ENCODE measurements around the gene EGF.

EGF gene

GRCh38 chr4:109966891-109967481 lies 54.3 kb downstream of the EGF start:
- DNase-seq: no peak

GRCh38 chr4:109967798-109968520 lies 55.3 kb downstream of the EGF start:
- DNase-seq: no peak

DNA sequence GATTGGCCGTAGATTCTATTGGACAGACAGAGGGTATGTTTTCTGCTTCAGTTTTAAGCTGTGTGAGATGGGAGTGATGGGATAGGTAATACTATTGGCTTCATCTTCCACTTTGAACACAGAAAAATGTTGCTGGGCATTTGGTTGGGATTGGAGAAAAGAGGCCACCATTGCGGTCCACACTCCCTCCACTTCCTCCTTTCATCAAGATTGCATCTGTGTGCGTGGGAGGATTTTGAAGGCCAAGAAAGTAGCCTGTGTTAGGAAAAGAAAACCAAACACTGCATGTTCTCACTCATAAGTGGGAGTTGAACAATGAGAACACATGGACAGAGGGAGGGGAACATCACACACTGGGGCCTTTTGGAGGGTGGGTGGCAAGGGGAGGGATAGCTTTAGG lies 56.4 kb downstream of the EGF start:
- DNase-seq: no peak

DNA sequence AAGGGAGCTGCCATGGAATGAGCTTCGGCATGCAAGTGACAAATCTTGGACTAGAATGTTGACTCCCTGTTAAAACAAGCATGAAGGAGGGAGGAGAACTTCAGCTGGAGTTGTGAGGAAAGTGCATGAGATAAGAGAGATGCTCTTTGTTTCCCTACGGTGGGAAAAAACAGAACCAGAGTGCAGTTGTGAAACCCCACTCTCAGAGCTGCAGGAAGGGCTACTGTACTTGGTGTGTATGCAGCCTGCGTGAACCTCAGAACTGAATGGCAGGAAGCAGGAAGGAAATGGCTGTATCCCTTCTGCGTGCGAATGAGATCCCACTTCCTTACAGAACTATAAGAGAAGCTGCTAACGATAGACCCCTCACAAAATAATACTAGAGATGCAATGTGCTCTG lies 57.2 kb downstream of the EGF start:
- no peak for DNase-seq

DNA sequence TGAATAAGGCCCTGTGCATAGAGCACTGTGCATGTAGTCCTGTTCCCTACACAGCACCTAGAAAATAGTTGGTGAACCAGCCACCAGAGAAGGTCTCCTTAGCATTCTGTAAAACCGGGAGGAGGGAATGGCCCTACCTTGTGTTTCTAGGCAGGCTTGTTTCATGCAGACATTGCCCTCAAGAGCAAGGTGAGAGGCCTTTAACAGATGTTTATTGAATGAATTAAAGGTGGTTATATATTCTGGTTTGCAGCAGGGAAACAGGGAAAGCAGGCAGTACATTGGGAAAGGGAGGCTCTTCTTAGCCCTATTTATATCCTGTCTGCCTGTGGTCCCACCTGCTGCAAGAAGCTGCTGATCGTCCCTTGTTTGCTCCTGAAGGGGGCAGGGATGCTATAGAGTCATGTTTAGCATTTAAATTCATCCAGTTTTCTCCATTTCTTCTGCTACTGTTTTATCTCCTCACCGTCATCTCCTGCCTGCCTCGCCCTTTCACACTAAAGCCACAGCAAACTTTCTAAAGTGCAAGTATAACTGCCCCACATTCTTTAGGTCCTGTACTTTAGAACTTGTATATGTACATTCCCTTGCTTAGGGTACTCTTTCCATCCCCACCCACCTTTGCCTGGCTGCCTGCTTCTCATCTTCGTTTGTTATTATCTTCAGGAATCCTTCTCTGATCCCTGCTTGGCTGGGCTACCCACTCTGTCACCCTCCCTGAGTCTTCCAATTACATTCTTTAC lies 60.3 kb downstream of the EGF start:
- DNase-seq: no peak

GRCh38 chr4:109973529-109973905 lies 60.8 kb downstream of the EGF start:
- no peak for DNase-seq

DNA sequence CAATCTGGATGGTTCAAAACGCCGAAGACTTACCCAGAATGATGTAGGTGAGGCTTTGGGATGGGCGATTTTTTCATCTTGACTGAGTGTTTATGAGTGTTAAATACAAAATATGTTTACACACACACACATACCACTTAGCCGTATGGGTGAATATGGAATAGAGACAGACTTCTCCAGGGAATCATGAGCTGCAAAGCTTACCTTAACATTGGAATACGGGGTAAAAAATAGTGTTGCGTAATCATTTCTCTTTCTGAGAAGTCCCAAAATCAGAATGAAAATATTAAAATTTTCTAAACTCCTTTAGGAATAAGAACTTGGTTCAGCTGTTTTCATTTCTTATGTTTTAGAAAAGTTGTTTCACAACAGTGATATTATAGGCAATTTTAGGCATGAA lies 63.5 kb downstream of the EGF start:
- DNase-seq: no peak

DNA sequence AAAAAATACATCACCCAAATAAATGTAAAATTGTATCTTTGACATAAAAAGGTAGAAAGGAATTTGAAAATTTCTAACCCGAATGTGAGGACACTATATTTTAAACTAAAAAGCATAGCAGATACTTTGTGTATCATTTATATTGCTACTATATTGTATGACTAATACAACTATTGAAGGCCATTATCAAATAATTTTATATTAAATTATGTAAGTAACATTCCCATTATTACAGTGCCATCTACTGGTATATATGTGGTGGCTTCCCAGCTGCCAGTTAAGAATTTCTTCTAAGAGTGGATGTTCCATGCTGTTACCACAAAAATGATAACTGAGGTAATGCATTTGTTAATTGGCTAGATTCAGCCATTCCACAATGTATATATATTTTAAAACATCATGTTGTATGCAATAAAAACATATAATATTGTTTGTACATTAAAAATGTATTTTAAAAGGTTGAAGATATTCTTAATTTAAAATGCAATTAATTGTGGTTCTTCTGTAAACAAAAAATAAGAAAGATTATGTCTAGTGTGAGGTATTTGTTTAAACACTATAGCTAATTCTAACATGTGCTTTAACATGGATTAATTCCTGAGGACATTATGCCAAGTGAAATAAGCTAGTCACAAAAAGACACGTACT lies 65.3 kb downstream of the EGF start:
- DNase-seq: no peak

DNA sequence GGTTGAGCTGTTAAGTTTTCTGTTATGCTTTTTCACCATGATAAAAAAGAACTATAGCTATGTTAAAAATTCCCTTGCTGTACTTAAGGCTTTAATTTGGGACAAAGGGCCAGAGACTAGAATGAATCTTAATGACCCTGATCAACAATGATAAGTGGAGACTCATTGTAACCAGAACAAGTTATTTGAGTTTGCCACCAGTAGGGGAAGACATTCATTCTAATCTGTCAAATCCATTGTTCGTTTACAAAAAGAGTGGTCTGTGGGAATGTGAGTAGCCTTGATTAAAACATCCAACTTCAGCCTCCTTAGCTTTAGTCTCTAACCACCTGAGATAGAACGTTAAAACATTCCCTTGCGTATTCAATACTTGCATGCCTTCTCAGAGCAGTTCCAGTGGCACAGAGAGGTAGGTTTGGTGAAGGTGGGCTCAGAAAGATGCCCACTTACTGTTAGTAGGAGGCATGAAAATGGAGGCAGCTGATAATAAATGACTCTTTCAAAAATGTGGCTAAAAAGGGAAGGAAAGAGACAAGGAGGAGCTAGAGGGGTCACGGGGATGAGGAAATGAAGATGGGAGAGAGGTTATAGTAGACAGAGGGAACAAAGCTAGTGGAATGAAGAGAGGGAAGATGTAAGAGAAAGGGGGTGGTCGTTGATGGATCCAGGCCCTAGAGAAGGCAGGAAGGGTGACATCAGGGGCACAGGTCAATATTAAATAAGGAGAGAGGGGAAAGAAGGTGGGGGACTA lies 66.2 kb downstream of the EGF start:
- DNase-seq: no peak

DNA sequence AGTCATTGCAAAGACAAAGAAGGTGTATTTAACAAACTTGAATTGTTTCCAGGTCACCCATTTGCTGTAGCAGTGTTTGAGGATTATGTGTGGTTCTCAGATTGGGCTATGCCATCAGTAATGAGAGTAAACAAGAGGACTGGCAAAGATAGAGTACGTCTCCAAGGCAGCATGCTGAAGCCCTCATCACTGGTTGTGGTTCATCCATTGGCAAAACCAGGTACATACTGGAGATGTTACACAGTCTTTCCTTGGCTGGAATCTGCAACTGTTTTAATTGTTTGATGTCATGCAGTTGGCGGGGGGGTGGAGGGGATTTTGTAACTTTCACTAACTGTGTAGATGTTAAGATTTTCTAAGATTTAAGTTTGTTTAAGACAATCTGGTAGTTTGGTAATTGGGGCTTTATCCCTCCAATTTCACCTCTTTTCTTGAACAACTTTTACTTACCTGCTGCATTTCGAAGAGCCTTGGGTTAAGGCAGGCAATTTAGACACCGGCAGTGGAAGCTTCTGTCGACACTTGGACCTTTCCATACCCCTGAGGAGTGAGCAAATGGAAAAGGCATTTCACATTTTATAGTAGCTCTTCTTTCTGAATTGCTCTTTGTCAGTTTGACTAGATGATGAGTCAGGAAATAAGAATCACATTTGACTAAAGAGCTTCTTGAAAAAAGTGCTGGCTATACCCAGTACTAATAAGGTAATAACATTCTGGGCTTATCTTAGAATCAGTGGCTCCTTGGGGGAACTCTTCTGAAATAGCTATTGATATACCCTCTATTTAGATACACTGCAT lies 67.4 kb downstream of the EGF start:
- DNase-seq: no peak

DNA sequence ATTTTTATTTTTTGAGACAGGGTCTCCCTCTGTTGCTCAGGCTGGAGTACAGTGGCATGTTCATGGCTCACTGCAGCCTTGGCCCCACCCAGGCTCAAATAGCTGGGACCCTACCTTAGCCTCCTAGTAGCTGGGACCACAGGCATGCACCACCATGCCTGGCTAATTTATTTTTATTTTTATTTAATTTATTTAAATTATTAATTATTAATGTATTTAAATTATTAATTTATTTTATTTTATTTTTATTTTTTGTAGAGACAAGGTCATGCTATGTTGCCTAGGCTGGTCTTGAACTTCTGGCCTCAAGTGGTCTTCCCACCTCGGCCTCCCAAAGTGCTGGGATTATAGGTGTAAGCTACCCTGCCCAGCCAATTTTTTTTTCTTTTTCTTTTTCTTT lies 69.3 kb downstream of the EGF start:
- DNase-seq: no peak

DNA sequence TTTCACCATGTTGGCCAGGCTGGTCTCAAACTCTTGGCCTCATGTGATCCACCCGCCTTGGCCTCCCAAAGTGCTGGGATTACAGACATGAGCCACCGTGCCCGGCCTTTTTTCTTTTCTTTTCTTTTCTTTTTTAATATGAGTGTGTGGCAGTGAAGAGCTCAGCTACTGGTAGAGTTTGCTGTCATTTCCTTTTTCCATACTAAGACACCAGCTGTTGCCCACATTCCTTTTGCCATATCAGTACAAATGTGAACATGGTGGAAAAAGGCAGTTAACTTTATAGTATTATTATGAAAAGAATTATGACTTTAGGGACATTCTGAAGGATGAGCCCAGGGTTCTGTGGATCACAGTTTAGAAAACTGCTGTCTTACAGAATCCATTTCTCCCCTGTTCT lies 69.8 kb downstream of the EGF start:
- no peak for DNase-seq

DNA sequence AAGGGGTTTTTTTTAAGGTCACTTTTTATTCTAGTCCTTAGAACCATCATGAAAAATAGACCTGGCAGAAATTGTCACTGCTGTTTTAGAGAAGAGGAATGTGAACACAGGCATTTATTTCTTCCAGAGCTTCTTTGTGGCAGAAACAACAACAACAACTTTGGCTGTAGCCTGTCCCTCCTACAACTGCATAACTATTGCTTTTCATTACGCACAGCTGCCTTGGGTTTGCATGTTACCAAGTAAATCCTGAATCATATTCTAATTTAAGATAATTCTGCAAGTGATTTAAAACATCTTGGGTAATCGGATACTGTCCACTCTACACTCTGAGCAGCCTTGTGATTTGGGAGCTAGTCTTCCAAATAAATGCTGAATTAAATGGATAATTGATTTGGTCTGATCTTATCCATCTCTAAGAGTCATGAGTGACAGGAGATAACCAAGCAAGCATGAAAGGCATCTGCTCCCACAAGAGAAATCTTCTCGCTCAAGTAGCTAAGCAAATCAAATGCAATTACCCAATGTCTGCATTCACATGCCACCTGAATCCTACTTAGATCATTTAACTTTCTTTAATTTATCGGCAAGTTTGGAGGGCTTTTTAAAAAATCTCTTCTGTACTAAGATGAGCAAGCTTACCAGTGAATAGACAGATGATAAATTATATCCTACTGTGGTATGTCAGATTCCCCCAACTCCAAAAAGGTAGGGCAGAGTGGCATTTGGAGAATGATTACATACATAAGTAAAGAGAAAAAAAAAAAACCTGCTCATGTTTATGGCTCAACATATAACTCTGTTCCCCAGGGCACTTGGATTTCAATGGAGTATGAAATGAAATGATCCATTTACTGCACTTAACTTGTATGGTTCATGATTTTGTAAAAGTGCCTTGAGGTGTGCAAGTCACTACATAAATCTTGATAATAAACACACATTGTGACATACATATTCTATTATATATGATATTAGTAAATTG lies 73.6 kb downstream of the EGF start:
- DNase-seq: no peak

- DNase-seq: no peak
Measured at GRCh38 chr4:109989044-109989443, 76.4 kb downstream of the EGF start.

DNA sequence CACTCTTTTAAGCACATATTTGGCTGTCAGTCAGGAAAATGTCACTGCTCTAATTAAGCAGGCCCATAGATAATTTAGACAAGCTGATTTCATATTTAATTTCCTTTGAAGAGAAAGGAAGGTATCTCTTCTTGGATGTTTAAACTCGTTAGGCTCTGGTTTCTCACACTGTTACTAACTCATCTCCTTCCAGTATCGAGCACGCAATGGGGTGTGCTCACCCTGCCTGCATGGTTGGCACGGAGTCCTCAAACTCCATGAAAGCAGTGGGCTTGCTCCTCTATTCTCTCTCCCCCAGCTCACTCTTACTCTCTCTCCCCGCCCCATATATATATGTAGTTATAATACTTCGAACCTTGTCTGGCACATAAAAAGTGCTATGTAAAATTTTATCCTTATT lies 76.9 kb downstream of the EGF start:
- no peak for DNase-seq

DNA sequence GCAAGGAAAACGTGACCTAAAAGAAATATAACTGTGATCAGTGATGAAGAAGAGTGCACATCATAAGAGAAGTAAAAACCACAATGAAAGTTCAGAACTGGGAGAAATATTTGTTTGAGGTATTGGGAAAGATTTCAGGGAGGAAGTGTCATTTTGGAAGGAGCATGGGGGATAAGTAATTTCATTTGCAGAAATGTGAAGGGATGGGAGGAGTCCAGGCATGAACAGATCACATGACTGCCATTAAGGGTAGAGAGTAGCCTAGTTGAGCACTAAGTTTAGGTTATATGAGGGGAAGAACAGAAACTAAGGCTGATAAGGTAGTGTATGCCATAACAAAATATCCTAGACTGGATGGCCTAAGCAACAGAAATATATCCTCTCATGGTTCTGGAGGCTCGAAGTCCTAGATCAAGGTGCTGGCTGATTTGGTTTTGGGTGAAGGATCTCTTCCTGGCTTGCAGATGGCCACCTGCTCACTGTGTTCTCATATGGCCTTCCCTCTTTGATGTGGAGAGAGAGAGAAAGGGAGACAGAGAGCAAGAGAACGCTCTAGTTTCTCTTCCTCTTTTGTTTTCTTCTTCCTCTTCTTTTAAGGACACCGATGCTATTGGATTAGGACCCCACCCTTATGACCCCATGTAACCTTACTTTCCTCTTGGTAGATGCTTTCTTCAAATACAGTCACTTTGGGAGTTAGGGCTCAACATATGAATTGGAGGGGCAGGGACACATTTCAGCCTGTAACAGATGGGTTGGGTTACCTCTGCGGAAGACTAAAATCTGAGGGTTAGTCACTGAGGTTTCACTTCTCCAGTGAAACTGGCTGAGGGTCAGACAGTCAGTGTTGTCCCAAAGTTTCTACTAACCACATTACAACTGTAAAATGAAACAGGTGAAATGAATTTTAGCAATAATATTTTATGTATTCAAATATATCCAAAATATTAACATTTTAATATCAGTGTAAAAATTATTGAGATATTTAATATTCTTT lies 77.9 kb downstream of the EGF start:
- DNase-seq: no peak

- no peak for DNase-seq
Measured at GRCh38 chr4:109993116-109993515, 80.4 kb downstream of the EGF start.

DNA sequence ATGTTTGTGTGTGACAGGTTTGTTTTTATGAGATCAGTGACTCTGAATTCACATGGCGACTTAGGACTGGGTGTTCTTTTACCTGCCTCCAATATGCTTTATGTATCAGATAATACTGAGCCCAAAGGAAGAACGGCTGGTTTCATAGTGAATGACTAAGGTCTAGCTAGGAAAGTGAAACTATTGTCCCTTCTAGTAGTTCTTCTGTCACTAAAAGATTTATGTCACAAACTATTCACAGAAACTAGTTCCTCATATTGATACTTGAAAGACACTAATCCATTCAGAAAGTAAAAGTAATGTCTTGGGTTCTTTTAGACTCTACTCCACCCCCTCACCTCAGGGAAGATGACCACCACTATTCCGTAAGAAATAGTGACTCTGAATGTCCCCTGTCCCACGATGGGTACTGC lies 81.7 kb downstream of the EGF start:
- no peak for DNase-seq

DNA sequence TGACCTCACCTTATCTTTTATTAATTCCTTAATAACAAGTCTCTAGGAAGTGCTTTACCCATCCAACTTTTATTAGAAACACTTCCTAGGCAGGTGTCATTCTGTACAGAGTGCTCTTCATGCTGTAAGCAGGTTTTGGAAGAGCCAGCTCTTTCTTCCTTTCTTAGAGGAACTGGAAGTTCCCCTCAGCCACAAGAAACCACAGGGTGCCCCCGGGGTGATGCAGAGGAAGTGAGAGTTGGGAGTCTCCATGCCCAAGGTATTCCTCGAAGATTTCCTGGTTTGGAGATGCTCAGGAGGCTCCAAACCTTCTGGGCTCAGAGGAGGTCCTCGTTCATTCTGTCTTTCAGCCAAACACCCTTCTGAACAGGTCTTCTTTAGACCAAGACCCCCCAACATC lies 83.8 kb downstream of the EGF start:
- DNase-seq: peak in 4 of 14 donors; percentile 1 to 6 (median 4)

Data from C1 segment of cervical spinal cord (tissue), 14 donors.